HG03280 (cell line): ENCODE results near the gene DLG5.

Source experiments
- ATAC-seq: cut with Tn5 transposase; IDR thresholded peaks from one replicate; pipeline ENCODE4 v1.9.1; 2021; ENCODE audit warnings: mild to moderate bottlenecking, moderate library complexity; ENCODE audit not compliant: unreplicated experiment

Gene DLG5

DNA sequence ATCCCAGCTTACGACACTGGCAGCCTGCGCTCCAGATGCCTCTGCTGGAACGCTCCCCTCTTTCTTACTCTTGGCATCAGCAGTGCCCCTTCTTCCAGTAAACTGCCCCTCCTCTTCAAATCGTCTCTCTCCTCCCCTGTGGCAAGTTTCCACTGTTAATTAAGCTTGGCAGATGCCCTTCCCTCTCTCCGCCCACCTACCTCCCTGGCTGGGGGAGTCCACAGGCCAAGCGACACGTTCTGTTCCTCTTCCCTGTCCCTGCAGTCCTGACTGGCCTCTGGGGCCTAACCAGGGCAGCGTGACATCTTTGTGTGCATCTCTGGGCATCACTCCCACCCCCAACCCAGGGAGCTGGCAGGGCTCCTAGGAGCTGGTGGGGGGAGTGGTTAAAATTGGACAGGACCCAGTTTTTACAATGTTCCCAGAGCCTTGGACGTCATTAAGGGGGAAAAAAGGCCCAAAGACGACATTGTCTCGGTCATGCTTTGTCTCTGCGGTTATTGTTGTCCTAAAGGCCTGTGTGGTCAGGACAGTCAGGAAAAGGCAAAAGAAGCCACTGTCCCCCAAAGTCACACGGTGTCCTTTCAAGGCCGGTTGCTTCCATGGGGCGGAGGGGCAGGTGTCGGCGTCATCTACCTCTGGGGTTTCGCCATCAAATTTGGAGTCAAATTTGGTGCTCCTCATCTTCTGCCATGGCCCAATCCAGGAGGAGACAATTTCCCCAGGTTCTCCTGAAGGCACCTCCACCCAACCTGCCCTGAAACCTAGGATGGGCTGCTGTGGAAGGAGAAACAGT is 54.2 kb downstream of the DLG5 start:
- no peak for ATAC-seq

- ATAC-seq: no peak
Observed at GRCh38 chr10:77869626-77870420, 56.7 kb downstream of the DLG5 start.

DNA sequence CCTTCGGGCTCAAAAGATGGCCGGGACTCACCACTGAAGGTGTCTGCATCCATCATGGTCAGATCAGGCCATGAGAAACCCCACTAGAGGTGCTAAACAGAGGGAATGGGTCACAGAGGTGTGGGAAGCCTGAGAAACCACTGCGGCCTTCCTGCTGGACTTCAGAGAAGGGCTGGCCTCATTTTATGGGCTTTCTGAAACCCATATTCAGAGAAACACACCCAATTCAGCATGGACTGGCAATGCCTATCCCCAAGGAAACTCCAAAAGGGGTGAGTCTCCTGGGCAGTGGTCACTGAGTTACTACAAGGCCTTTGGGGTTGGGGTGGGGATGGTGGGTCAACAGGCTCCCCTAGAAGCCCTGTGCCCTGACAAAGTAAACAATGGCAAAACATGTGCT is 58.0 kb downstream of the DLG5 start:
- no peak for ATAC-seq

GRCh38 chr10:77867124-77867719 is 59.3 kb downstream of the DLG5 start:
- ATAC-seq: no peak

GRCh38 chr10:77866598-77866997 is 60.0 kb downstream of the DLG5 start:
- ATAC-seq: no peak

DNA sequence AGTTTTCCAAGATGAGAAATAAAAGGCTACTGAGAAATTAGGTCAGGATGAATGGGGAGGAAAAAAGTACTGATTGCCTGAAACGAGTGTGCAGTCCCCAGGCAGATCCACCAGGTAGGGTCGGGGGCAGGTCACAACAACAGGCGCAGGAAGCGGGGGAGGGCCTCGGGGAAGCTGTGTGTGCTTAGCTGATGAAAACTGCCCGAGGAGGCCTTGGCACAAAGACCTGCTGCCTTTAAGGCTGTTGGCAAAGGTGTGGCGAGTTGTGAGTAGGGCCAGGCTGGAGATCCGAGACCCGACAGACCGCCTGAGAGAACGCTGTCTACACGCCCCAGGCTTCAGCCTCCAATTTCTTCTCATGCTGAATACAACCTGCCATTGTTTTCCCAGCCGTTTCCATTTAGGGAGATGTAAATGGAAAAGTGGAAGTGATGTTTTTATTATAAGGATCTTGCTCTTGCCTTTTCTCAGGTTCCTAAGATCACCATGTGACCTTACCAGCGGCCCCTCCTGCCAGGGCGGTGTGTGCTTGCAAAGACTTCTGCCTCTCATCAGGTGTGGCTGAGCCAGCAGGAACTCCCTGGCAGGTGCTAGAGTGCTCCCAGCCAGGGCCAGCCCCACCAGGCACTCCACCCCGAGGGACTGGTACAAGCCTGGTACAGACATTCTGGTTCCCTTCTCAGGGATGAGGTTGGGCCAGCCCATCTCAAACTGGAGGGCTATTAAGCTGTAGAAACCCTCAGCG is 60.8 kb downstream of the DLG5 start:
- ATAC-seq: no peak

GRCh38 chr10:77864151-77864851 is 62.3 kb downstream of the DLG5 start:
- ATAC-seq: no peak

DNA sequence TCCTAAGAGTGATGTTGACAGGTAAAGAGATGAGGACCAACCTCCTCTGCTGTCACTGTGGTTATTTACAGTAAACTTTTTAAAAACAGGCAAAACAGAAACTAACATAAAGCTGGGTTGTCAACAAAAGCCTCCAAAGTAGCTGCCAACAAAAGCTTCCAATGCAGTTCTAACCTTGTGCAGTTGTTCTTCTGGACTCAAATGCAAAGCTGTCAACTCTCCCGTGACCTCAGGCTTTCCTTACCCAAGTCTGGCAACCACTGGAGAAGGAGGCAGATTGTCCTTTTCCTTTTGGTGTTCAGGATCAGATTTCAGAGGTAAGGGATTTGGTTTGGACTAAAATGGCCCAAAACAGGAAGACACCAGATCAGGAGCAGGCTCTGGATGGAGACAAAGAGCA is 63.1 kb downstream of the DLG5 start:
- ATAC-seq: no peak

- ATAC-seq: no peak
Observed at GRCh38 chr10:77862595-77862994, 64.0 kb downstream of the DLG5 start.

DNA sequence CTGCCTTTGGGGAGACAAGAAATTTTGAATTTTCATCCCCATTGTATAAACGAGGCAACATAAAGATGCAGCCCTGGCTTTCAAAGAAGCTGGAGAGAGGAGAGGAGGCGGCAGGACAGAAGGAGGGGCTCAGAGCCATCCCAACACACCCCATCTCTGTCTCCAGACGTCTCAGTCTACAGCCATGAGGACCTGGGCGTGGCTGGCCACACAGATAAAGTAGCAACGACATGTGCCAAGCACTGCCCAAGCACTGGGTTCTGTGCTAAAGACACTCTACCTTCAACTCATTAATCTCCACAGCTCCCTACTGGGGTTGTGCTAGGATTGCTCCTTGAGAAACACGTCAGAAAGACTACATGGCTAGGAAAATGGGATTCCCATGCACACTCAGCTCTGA is 65.2 kb downstream of the DLG5 start:
- ATAC-seq: no peak

DNA sequence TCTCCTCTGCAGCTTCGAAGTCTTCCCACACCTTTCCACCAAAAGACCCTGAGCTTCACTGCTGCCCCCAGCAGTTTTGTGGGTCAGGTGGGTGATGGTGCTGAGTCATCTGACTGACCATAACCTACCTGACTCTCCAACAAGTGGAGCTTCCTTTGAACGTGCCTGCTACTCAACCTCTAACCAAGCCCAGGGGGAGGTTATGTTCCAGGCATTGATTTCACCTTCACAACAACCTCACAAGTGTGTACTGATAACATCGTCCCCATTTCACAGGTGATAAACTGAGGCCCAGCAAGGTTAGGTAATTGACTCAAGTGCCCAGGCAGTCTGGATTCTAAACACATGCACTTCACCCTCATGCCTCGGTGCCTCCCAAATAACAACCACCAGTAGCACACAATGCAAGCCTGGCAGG is 66.7 kb downstream of the DLG5 start:
- no peak for ATAC-seq

DNA sequence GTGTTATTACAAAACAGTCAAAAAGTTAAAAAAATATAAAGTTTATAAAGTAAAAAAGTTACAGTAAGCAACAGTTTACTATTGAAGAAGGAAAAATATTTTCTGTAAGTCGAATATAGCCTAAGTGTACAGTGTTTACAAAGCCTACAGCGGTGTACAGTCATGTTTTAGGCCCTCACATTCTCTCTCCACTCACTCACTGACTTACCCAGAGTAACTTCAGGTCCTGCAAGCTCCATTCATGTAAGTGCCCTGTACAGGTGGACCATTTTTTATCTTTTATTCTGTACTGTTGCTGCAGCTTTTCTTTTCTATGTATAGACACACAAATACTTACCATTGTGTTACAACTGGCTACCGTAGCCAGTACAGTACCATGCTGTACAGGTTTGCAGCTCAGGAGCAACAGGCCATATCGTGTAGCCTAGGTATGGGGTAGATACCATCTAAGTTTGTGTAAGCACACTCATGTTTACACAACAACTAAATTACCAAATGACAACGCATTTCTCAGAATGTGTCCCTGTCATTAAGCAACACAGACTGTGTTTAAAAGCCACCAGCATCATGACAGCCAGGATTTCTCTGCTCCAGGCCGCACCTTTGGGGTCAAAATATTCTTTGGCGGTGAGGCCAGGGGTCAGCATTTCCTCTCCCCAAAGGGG is 67.2 kb downstream of the DLG5 start:
- no peak for ATAC-seq

- ATAC-seq: no peak
Observed at GRCh38 chr10:77857272-77857671, 69.3 kb downstream of the DLG5 start.

DNA sequence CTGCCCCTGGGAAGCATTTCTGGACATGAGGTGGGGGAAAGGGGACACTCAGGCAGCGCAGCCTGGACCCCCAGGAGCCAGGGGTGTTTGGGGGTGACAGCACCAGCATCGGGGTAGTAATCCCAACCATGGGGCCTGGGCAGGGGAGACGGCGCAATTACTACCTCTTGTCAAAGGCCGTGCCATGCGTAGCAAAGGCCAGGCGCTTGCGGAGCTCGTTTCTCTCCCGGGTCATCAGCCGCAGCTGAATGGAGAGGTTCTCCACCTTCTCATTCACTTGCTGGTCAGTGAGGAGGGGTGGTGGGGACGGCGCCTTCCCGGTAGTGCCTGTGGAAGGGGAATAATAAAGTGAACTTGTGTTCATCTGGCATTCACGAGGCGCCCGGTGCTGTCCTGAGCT is 70.0 kb downstream of the DLG5 start:
- ATAC-seq: no peak

GRCh38 chr10:77855404-77856155 is 71.0 kb downstream of the DLG5 start:
- ATAC-seq: no peak

GRCh38 chr10:77854115-77854514 is 72.4 kb downstream of the DLG5 start:
- ATAC-seq: no peak

GRCh38 chr10:77853256-77853655 is 73.3 kb downstream of the DLG5 start:
- no peak for ATAC-seq

DNA sequence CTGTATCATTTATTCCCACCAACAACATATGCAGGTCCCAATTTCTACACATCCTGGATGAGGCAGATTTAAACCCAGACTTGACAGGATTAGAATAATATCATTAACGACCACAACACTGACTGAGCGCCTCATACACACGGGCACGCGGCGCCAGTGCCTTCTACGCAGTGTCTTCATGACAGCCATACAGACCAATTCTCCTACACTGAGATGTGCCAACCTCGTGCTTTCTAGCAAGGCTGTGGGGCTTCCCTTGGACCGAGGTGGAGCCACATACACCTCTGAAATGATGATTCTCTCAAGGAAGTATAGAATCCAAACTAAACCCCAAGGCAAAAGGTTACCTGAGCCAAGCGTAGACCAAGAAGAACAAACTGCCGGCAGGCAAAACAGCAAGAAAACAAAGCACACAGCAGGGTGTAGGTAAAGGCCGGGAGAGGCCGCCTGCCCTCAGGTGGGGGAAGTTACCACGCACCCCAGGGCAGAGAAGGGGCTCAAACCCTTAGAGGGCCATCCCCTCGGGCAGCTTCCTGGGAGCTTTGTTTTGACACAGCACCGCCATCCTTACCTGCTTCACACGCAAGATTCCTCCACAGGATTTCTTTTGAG is 75.8 kb downstream of the DLG5 start:
- ATAC-seq: no peak
